Amniotic epithelial cell (primary cell): Measurements from ENCODE around the gene SYNJ2.

Experiments used
- DNase-seq: peaks from one replicate; pipeline ENCODE4 v3.0.0-alpha.2; 2010; ENCODE audit warnings: low read depth

Gene SYNJ2

GRCh38 chr6:158057213-158057987, 75.7 kb downstream of the SYNJ2 start:
- DNase-seq, result peak; percentile 78

- DNase-seq, result no peak
Observed at GRCh38 chr6:158058171-158058651, 76.5 kb downstream of the SYNJ2 start.

- no peak for DNase-seq
Observed at GRCh38 chr6:158059108-158059507, 77.4 kb downstream of the SYNJ2 start.

- peak; percentile 64 for DNase-seq
Observed at GRCh38 chr6:158060455-158061360, 79.0 kb downstream of the SYNJ2 start.

GRCh38 chr6:158061361-158061708, 79.7 kb downstream of the SYNJ2 start:
- no peak for DNase-seq

GRCh38 chr6:158061709-158062461, 80.2 kb downstream of the SYNJ2 start:
- DNase-seq, result no peak

- DNase-seq, result no peak
Observed at GRCh38 chr6:158063736-158064135, 82.1 kb downstream of the SYNJ2 start.

- DNase-seq, result no peak
Observed at GRCh38 chr6:158064725-158065251, 83.1 kb downstream of the SYNJ2 start.

GRCh38 chr6:158066136-158066781, 84.6 kb downstream of the SYNJ2 start:
- no peak for DNase-seq

- no peak for DNase-seq
Observed at GRCh38 chr6:158067436-158068015, 85.9 kb downstream of the SYNJ2 start.

GRCh38 chr6:158068156-158068892, 86.7 kb downstream of the SYNJ2 start:
- DNase-seq, result no peak

GRCh38 chr6:158068893-158069799, 87.5 kb downstream of the SYNJ2 start:
- peak; percentile 30 for DNase-seq

GRCh38 chr6:158069800-158070195, 88.1 kb downstream of the SYNJ2 start:
- DNase-seq, result no peak

- no peak for DNase-seq
Observed at GRCh38 chr6:158070513-158070912, 88.8 kb downstream of the SYNJ2 start.

GRCh38 chr6:158071121-158072082, 89.7 kb downstream of the SYNJ2 start:
- DNase-seq, result no peak

- peak; percentile 63 for DNase-seq
Observed at GRCh38 chr6:158072083-158072721, 90.5 kb downstream of the SYNJ2 start.

- DNase-seq, result peak; percentile 11
Observed at GRCh38 chr6:158073776-158074175, 92.1 kb downstream of the SYNJ2 start.

GRCh38 chr6:158076548-158076947, 94.9 kb downstream of the SYNJ2 start:
- DNase-seq, result no peak
